H1 (cell line): ENCODE data around the gene ADAMTS4. TPM values are rescaled to one million over a fixed set of nuclear protein-coding genes. Genes with fewer than 3 reads are reported as not detected.

ENCODE experiments used
- BACH1 ChIP-seq: IDR thresholded peaks from 2 replicates; pipeline ENCODE4 v1.6.1; 2012; ENCODE audit warnings: low read length, improper control_type of control experiment
- CTBP2 ChIP-seq: IDR thresholded peaks from 2 replicates; pipeline ENCODE4 v1.7.0; 2011; ENCODE audit warnings: borderline replicate concordance, mild to moderate bottlenecking, moderate library complexity, mixed read lengths, low read length; ENCODE audit not compliant: insufficient read depth, insufficient read length
- GTF2F1 ChIP-seq: IDR thresholded peaks from 2 replicates; pipeline ENCODE4 v1.6.1; 2012; ENCODE audit warnings: low read depth, low read length, improper control_type of control experiment, borderline replicate concordance
- NRF1 ChIP-seq: IDR thresholded peaks from 2 replicates; pipeline ENCODE4 v1.6.1; 2011; ENCODE audit warnings: mild to moderate bottlenecking, low read depth, low read length, improper control_type of control experiment
- POU5F1 ChIP-seq: IDR thresholded peaks from 2 replicates; pipeline ENCODE4 v1.6.1; 2011; ENCODE audit warnings: low read depth, mild to moderate bottlenecking, low read length, moderate library complexity
- SAP30 ChIP-seq: fragments of 300-600 bp; sonication (generic); IDR thresholded peaks from 2 replicates; pipeline ENCODE4 v1.7.1; 2012; ENCODE audit warnings: low read length, moderate library complexity, mild to moderate bottlenecking, inconsistent platforms; ENCODE audit not compliant: insufficient read depth, insufficient replicate concordance
- SP1 ChIP-seq: IDR thresholded peaks from 2 replicates; pipeline ENCODE4 v1.6.1; 2011; ENCODE audit warnings: low read depth, low read length
- TEAD4 ChIP-seq: IDR thresholded peaks from 2 replicates; pipeline ENCODE4 v1.6.1; 2012; ENCODE audit warnings: low read depth, low read length, inconsistent platforms, mixed read lengths
- polyA plus RNA-seq, 7 experiments: library from polyadenylated mRNA; depleted of rRNA in 3 of 7; stranded (reverse) in 5 of 7; unstranded in 2 of 7; fragments of >200 nt in 5 of 7; fragments of 200-250 nt in 2 of 7; gene quantifications; 1 replicate in 5 of 7; 2 replicates in 1 of 7; 4 replicates in 1 of 7; pipeline versions ENCODE4 v1.2.1 to v1.2.3, GENCODE V29; 2011 to 2013; ENCODE audit warnings: missing spikeins in 2 of 7, mixed read lengths in 2 of 7
- total RNA-seq: library from RNA; stranded (reverse); fragmentation: NEBNext Ultra II Directional; extraction: Animal tissue kit (Norgen Biotek cat#: 25700); gene quantifications from 2 replicates; pipeline ENCODE4 v1.2.1, GENCODE V29; 2021

ADAMTS4 gene
- total and polyA plus RNA-seq, 2 of the 8 experiments (the other 6 are each of a cell fraction or from before 2014, with no cell fraction given) = 4.6 to 7.2 TPM

- TF ChIP-seq BACH1 (no peak), SAP30 (no peak), GTF2F1 (no peak), NRF1 (no peak), CTBP2 (no peak), POU5F1 (no peak), TEAD4 (no peak), SP1 (no peak)
Observed at GRCh38 chr1:161140755-161141400, 58.0 kb downstream of the ADAMTS4 start (continued).
